Skin of body (tissue), 2 donors: ENCODE results near the gene CISTR. TPM values are rescaled to one million over a fixed set of nuclear protein-coding genes. Genes with fewer than 3 reads are reported as not detected.
A peak's percentile ranks its signal among the peaks of the same experiment; 100 is the strongest.
"Not testable (repeated sequence)": the region's sequence is repeated elsewhere in the genome, so short reads cannot be mapped to it uniquely, and the experiment has no call there.

Experiments used
- DNase-seq: peaks from one replicate; lab custom pipeline; 2025; lab: John Stamatoyannopoulos, UW
- total RNA-seq: library from RNA; depleted of rRNA; stranded (reverse); fragments of >200 nt; gene quantifications from one replicate; pipeline ENCODE4 v1.2.3, GENCODE V29; 2014

The CISTR gene
- not detected for total RNA-seq

GRCh38 chr12:53751336-53752191, at the start of gene CISTR:
CISTR (minus strand) TSS chr12:53751979.
- DNase-seq: no peak

- no peak for DNase-seq
Measured at GRCh38 chr12:53798575-53798974, 46.8 kb upstream of the CISTR start.

GRCh38 chr12:53795927-53796326, 44.1 kb upstream of the CISTR start:
- DNase-seq: no peak

GRCh38 chr12:53793221-53793620, 41.4 kb upstream of the CISTR start:
- no peak for DNase-seq

- no peak for DNase-seq
Measured at GRCh38 chr12:53791735-53792326, 40.1 kb upstream of the CISTR start.

- DNase-seq: no peak
Measured at GRCh38 chr12:53789570-53789969, 37.8 kb upstream of the CISTR start.

- no peak for DNase-seq
Measured at GRCh38 chr12:53788892-53789291, 37.1 kb upstream of the CISTR start.

GRCh38 chr12:53786411-53786810, 34.6 kb upstream of the CISTR start:
- no peak for DNase-seq

GRCh38 chr12:53785161-53785560, 33.4 kb upstream of the CISTR start:
- DNase-seq: no peak

GRCh38 chr12:53782093-53782703, 30.4 kb upstream of the CISTR start:
- no peak for DNase-seq

- DNase-seq: no peak
Measured at GRCh38 chr12:53781228-53781801, 29.5 kb upstream of the CISTR start.

- no peak for DNase-seq
Measured at GRCh38 chr12:53780323-53780722, 28.5 kb upstream of the CISTR start.

- DNase-seq: not testable (repeated sequence)
Measured at GRCh38 chr12:53779679-53780078, 27.9 kb upstream of the CISTR start.

- no peak for DNase-seq
Measured at GRCh38 chr12:53777936-53778644, 26.3 kb upstream of the CISTR start.

- DNase-seq: no peak
Measured at GRCh38 chr12:53777412-53777811, 25.6 kb upstream of the CISTR start.

- DNase-seq: no peak
Measured at GRCh38 chr12:53776872-53777271, 25.1 kb upstream of the CISTR start.

GRCh38 chr12:53775478-53776145, 23.8 kb upstream of the CISTR start:
- peak; percentile 59 for DNase-seq

GRCh38 chr12:53770281-53770680, 18.5 kb upstream of the CISTR start:
- DNase-seq: no peak

GRCh38 chr12:53768976-53769375, 17.2 kb upstream of the CISTR start:
- no peak for DNase-seq

GRCh38 chr12:53766881-53767280, 15.1 kb upstream of the CISTR start:
- no peak for DNase-seq

- no peak for DNase-seq
Measured at GRCh38 chr12:53765891-53766290, 14.1 kb upstream of the CISTR start.
